SK-N-SH treated with all-trans-retinoic acid at 6 μM for 48 hours (cell line): ENCODE results near the gene SNRK.

Experiments
- ATAC-seq: fragments of 200-7000 bp; cut with Tn5 transposase; 3 replicates; pipeline ENCODE4 v1.9.1; 2020; ENCODE audit warnings: mild to moderate bottlenecking, moderate library complexity
- ARNTL ChIP-seq: fragments of 450-650 bp; formaldehyde crosslinking; IDR thresholded peaks from 2 replicates; pipeline ENCODE4 v1.5.0; 2020; ENCODE audit warnings: low read depth, mild to moderate bottlenecking, moderate library complexity, borderline replicate concordance
- CSDC2 ChIP-seq: fragments of 250-450 bp; sonication (Bioruptor Pico); IDR thresholded peaks from 2 replicates; pipeline ENCODE4 v1.5.0; 2020; ENCODE audit warnings: mild to moderate bottlenecking, moderate library complexity
- ESRRG ChIP-seq: fragments of 250-450 bp; sonication (Bioruptor Pico); IDR thresholded peaks from 2 replicates; pipeline ENCODE4 v1.6.1; 2021; ENCODE audit warnings: mild to moderate bottlenecking
- GLIS3 ChIP-seq: fragments of 250-450 bp; sonication (Bioruptor Pico); IDR thresholded peaks from 2 replicates; pipeline ENCODE4 v1.5.0; 2020; ENCODE audit warnings: mild to moderate bottlenecking, moderate library complexity
- ISL1 ChIP-seq: fragments of 250-450 bp; sonication (Bioruptor Pico); IDR thresholded peaks from 2 replicates; pipeline ENCODE4 v2.1.2; 2022; ENCODE audit warnings: mild to moderate bottlenecking, moderate library complexity
- OSR1 ChIP-seq: fragments of 250-450 bp; sonication (Bioruptor Pico); IDR thresholded peaks from 2 replicates; pipeline ENCODE4 v1.8.0; 2022; ENCODE audit warnings: moderate library complexity, mild to moderate bottlenecking, inconsistent platforms
- RARB ChIP-seq: fragments of 250-450 bp; sonication (Bioruptor Pico); IDR thresholded peaks from 2 replicates; pipeline ENCODE4 v1.8.0; 2021; ENCODE audit warnings: mild to moderate bottlenecking, moderate library complexity
- SNAI2 ChIP-seq: fragments of 250-450 bp; sonication (Bioruptor Pico); IDR thresholded peaks from 2 replicates; pipeline ENCODE4 v1.5.0; 2020; ENCODE audit warnings: mild to moderate bottlenecking, moderate library complexity
- TCF4 ChIP-seq: fragments of 250-450 bp; sonication (Bioruptor Pico); IDR thresholded peaks from 2 replicates; pipeline ENCODE4 v1.8.0; 2021; ENCODE audit warnings: mild to moderate bottlenecking, moderate library complexity, borderline replicate concordance
- TOX ChIP-seq: fragments of 250-450 bp; sonication (Bioruptor Pico); IDR thresholded peaks from 2 replicates; pipeline ENCODE4 v1.8.0; 2021; ENCODE audit warnings: mild to moderate bottlenecking, moderate library complexity, borderline replicate concordance
- ZFP3 ChIP-seq: fragments of 250-450 bp; sonication (Bioruptor Pico); IDR thresholded peaks from 2 replicates; pipeline ENCODE4 v1.5.0; 2020; ENCODE audit warnings: mild to moderate bottlenecking, moderate library complexity
- ZFP30 ChIP-seq: fragments of 450-650 bp; formaldehyde crosslinking; IDR thresholded peaks from 2 replicates; pipeline ENCODE4 v1.5.0; 2022; ENCODE audit warnings: mild to moderate bottlenecking, moderate library complexity
- ZNF565 ChIP-seq: fragments of 450-650 bp; formaldehyde crosslinking; conservative IDR thresholded peaks from 2 replicates; pipeline ENCODE4 v1.5.0; 2020; ENCODE audit warnings: low read depth, mild to moderate bottlenecking, moderate library complexity
- ZNF70 ChIP-seq: fragments of 450-650 bp; formaldehyde crosslinking; IDR thresholded peaks from 2 replicates; pipeline ENCODE4 v1.5.0; 2020; ENCODE audit warnings: mild to moderate bottlenecking, moderate library complexity
- ZNF8 ChIP-seq: fragments of 450-650 bp; formaldehyde crosslinking; IDR thresholded peaks from 2 replicates; pipeline ENCODE4 v1.5.0; 2020; ENCODE audit warnings: mild to moderate bottlenecking, moderate library complexity
- TF ChIP-seq, protein P1 (sequence below): fragments of 250-450 bp; sonication (Bioruptor Pico); IDR thresholded peaks from 2 replicates; pipeline ENCODE4 v1.5.0; 2020; ENCODE audit warnings: mild to moderate bottlenecking, moderate library complexity
- TF ChIP-seq, protein P2 (sequence below): fragments of 250-450 bp; sonication (Bioruptor Pico); IDR thresholded peaks from 2 replicates; pipeline ENCODE4 v1.8.0; 2020; ENCODE audit warnings: mild to moderate bottlenecking, moderate library complexity, borderline replicate concordance
- TF ChIP-seq, protein P3 (sequence below): fragments of 250-450 bp; sonication (Bioruptor Pico); IDR thresholded peaks from 2 replicates; pipeline ENCODE4 v1.8.0; 2021; ENCODE audit warnings: low read depth, mild to moderate bottlenecking, moderate library complexity, borderline replicate concordance
- TF ChIP-seq, protein P4 (sequence below): fragments of 250-450 bp; sonication (Bioruptor Pico); IDR thresholded peaks from 2 replicates; pipeline ENCODE4 v1.5.1; 2021; ENCODE audit warnings: mild to moderate bottlenecking, moderate library complexity
- TF ChIP-seq, protein P5 (sequence below): fragments of 250-450 bp; sonication (Bioruptor Pico); IDR thresholded peaks from 2 replicates; pipeline ENCODE4 v1.5.1; 2020; ENCODE audit warnings: low read depth, mild to moderate bottlenecking, moderate library complexity

SNRK gene

DNA sequence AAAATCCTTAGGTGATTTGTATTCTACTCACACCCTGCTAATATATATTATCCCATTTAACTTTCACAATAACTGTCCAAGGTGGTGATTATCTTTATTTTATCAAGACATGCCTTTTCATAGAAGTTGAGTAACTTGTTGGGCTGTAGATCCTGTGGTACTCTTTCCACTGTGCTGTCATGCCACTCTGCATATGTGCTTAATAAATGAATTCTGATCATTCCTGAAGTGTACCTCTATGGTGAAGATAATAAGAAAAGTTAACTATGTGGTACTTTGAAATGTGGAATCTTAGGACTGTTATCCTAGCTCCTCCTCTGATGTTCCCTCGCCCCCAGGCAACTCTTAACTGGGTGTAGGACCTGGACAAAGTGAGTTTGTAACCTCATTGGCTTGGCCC lies 5.2 kb downstream of the SNRK start:
- TF ChIP-seq ZNF565 (CRISPR knock-in tag) (no peak), TCF4 (CRISPR knock-in tag) (no peak), SNAI2 (CRISPR knock-in tag) (no peak), TOX (CRISPR knock-in tag) (no peak), ZNF70 (CRISPR knock-in tag) (no peak), GLIS3 (CRISPR knock-in tag) (no peak)
- TF ChIP-seq, protein P1, sequence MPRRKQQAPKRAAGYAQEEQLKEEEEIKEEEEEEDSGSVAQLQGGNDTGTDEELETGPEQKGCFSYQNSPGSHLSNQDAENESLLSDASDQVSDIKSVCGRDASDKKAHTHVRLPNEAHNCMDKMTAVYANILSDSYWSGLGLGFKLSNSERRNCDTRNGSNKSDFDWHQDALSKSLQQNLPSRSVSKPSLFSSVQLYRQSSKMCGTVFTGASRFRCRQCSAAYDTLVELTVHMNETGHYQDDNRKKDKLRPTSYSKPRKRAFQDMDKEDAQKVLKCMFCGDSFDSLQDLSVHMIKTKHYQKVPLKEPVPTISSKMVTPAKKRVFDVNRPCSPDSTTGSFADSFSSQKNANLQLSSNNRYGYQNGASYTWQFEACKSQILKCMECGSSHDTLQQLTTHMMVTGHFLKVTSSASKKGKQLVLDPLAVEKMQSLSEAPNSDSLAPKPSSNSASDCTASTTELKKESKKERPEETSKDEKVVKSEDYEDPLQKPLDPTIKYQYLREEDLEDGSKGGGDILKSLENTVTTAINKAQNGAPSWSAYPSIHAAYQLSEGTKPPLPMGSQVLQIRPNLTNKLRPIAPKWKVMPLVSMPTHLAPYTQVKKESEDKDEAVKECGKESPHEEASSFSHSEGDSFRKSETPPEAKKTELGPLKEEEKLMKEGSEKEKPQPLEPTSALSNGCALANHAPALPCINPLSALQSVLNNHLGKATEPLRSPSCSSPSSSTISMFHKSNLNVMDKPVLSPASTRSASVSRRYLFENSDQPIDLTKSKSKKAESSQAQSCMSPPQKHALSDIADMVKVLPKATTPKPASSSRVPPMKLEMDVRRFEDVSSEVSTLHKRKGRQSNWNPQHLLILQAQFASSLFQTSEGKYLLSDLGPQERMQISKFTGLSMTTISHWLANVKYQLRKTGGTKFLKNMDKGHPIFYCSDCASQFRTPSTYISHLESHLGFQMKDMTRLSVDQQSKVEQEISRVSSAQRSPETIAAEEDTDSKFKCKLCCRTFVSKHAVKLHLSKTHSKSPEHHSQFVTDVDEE (CRISPR knock-in tag), result no peak
- TF ChIP-seq, all 23 proteins: peak for 0
- peak; percentile 22; the same call in 1 of the 3 replicates for ATAC-seq

DNA sequence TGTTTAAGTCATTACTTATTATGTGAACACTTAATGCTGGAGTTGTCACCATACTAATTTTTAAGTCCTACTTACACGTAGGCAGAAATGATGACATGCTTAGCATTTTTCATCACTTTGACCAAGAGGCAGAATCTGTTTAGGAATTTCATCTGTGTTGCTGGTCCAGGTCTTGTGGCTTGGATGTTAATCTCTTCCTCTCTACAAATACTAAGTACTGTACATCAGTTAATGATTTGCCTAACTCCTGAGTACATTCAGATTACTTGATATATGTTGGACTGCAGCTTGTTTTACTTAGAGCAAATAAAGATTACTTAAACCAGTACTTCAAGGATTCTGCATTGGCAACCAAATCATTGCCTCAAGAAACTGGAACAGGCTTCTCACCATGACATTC lies 8.6 kb downstream of the SNRK start:
- ATAC-seq, result no peak
- no peak for TF ChIP-seq ESRRG (CRISPR knock-in tag)
- TF ChIP-seq ISL1, result no peak
- TF ChIP-seq, protein P2, sequence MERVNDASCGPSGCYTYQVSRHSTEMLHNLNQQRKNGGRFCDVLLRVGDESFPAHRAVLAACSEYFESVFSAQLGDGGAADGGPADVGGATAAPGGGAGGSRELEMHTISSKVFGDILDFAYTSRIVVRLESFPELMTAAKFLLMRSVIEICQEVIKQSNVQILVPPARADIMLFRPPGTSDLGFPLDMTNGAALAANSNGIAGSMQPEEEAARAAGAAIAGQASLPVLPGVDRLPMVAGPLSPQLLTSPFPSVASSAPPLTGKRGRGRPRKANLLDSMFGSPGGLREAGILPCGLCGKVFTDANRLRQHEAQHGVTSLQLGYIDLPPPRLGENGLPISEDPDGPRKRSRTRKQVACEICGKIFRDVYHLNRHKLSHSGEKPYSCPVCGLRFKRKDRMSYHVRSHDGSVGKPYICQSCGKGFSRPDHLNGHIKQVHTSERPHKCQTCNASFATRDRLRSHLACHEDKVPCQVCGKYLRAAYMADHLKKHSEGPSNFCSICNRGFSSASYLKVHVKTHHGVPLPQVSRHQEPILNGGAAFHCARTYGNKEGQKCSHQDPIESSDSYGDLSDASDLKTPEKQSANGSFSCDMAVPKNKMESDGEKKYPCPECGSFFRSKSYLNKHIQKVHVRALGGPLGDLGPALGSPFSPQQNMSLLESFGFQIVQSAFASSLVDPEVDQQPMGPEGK, result no peak
- TF ChIP-seq, protein P3, sequence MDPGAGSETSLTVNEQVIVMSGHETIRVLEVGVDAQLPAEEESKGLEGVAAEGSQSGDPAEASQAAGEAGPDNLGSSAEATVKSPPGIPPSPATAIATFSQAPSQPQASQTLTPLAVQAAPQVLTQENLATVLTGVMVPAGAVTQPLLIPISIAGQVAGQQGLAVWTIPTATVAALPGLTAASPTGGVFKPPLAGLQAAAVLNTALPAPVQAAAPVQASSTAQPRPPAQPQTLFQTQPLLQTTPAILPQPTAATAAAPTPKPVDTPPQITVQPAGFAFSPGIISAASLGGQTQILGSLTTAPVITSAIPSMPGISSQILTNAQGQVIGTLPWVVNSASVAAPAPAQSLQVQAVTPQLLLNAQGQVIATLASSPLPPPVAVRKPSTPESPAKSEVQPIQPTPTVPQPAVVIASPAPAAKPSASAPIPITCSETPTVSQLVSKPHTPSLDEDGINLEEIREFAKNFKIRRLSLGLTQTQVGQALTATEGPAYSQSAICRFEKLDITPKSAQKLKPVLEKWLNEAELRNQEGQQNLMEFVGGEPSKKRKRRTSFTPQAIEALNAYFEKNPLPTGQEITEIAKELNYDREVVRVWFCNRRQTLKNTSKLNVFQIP (CRISPR knock-in tag), result no peak
- no peak for TF ChIP-seq OSR1
- TF ChIP-seq, protein P4, sequence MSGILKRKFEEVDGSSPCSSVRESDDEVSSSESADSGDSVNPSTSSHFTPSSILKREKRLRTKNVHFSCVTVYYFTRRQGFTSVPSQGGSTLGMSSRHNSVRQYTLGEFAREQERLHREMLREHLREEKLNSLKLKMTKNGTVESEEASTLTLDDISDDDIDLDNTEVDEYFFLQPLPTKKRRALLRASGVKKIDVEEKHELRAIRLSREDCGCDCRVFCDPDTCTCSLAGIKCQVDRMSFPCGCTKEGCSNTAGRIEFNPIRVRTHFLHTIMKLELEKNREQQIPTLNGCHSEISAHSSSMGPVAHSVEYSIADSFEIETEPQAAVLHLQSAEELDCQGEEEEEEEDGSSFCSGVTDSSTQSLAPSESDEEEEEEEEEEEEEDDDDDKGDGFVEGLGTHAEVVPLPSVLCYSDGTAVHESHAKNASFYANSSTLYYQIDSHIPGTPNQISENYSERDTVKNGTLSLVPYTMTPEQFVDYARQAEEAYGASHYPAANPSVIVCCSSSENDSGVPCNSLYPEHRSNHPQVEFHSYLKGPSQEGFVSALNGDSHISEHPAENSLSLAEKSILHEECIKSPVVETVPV (CRISPR knock-in tag), result no peak
- TF ChIP-seq, protein P5, sequence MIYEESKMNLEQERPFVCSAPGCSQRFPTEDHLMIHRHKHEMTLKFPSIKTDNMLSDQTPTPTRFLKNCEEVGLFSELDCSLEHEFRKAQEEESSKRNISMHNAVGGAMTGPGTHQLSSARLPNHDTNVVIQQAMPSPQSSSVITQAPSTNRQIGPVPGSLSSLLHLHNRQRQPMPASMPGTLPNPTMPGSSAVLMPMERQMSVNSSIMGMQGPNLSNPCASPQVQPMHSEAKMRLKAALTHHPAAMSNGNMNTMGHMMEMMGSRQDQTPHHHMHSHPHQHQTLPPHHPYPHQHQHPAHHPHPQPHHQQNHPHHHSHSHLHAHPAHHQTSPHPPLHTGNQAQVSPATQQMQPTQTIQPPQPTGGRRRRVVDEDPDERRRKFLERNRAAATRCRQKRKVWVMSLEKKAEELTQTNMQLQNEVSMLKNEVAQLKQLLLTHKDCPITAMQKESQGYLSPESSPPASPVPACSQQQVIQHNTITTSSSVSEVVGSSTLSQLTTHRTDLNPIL (CRISPR knock-in tag), result no peak
- no peak for TF ChIP-seq ZNF70 (CRISPR knock-in tag)
- no peak for TF ChIP-seq ZFP3 (CRISPR knock-in tag)
- no peak for TF ChIP-seq RARB (CRISPR knock-in tag)
- TF ChIP-seq CSDC2 (CRISPR knock-in tag), result no peak
- TF ChIP-seq ARNTL (CRISPR knock-in tag), result no peak
- TF ChIP-seq ZFP30 (CRISPR knock-in tag), result no peak
- TF ChIP-seq TOX (CRISPR knock-in tag), result no peak
- no peak for TF ChIP-seq ZNF565 (CRISPR knock-in tag)

DNA sequence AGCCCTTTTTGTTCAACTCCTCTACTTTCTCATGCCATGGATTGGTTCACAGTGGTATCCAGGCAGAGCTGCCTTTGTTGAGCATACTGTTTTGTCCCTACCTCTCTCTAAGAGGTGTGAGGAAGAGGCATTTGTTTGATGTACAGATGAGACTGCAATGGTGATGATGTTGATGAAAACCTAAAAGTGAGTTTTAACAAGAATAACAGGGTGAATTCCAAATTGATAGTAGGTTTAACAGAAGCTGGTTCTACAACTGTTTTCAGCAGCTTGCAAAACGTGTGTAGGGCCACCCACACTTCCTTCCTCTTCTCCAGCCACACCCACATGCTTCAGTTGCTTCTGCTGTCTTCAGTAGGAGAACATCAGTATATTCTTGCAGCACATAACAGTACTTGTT lies 10.2 kb downstream of the SNRK start:
- ATAC-seq, result no peak
- TF ChIP-seq OSR1, result no peak
- no peak for TF ChIP-seq ZNF70 (CRISPR knock-in tag)
- no peak for TF ChIP-seq ZFP30 (CRISPR knock-in tag)
- TF ChIP-seq, protein P1 (CRISPR knock-in tag), result no peak
- no peak for TF ChIP-seq RARB (CRISPR knock-in tag)
- no peak for TF ChIP-seq ZFP3 (CRISPR knock-in tag)
- TF ChIP-seq ISL1, result no peak
- TF ChIP-seq SNAI2 (CRISPR knock-in tag), result no peak
- TF ChIP-seq TCF4 (CRISPR knock-in tag), result no peak
- TF ChIP-seq ZNF8 (CRISPR knock-in tag), result no peak
- TF ChIP-seq ZNF565 (CRISPR knock-in tag), result no peak
- TF ChIP-seq CSDC2 (CRISPR knock-in tag), result no peak
- TF ChIP-seq, protein P2, result no peak
- TF ChIP-seq ESRRG (CRISPR knock-in tag), result no peak
- no peak for TF ChIP-seq TOX (CRISPR knock-in tag)
